ENCODE measurements around the gene ATP5MC2.

ATP5MC2 gene

DNA sequence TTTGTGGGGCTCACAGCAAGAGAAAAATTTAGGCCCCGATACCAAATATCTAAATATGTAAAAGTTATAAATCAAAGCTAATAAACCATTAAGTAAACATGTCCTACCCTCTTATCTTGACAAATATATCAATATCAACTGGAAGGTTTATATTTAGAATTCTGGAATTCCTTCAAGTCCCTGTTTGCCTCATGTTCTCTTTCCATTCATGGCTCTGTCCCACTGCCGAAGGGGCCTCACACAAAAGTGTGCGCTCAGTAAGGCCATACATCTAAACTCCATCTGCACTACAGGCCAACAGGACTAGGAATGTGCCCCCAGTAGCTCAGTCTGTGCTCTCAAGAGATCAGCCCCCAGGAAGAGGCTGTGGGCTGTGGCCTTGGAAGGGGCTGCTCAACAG, 10.6 kb upstream of the ATP5MC2 start:
- TF ChIP-seq EZH2phosphoT487 (conservative IDR thresholded peaks at IDR 0.05; ENCODE audit: low read length) (no peak), CTCF (IDR thresholded peaks at IDR 0.05; ENCODE audit: insufficient read depth, low read length, poor library complexity, severe bottlenecking) (no peak)
- Histone ChIP-seq H3K4me3 (ENCODE audit: insufficient read depth, low read length, poor library complexity, severe bottlenecking) (no peak overlapping the region), H2AFZ (ENCODE audit: low read depth, low read length, severe bottlenecking) (no peak overlapping the region), H3K9me3 (ENCODE audit: insufficient read depth, low read length) (no peaks in the 10 kb centered on the region), H3K27me3 (ENCODE audit: low read length) (no peaks in the 10 kb centered on the region), H3K27ac (ENCODE audit: low read depth, low read length) (no peak overlapping the region), H3K9ac (ENCODE audit: low read length) (no peak overlapping the region), H3K36me3 (ENCODE audit: low read length) (no peaks in the 10 kb centered on the region), H3K4me2 (ENCODE audit: low read depth, low read length, poor library complexity, severe bottlenecking) (no peak overlapping the region), H4K20me1 (ENCODE audit: low read depth, low read length) (no peaks in the 10 kb centered on the region), H3F3A (ENCODE audit: insufficient read depth) (no peaks in the 10 kb centered on the region), H3K9me2 (replicated peaks; ENCODE audit: insufficient read depth, low read length) (no peaks in the 10 kb centered on the region), H3K79me2 (ENCODE audit: insufficient read depth, low read length) (no peaks in the 10 kb centered on the region)

DNA sequence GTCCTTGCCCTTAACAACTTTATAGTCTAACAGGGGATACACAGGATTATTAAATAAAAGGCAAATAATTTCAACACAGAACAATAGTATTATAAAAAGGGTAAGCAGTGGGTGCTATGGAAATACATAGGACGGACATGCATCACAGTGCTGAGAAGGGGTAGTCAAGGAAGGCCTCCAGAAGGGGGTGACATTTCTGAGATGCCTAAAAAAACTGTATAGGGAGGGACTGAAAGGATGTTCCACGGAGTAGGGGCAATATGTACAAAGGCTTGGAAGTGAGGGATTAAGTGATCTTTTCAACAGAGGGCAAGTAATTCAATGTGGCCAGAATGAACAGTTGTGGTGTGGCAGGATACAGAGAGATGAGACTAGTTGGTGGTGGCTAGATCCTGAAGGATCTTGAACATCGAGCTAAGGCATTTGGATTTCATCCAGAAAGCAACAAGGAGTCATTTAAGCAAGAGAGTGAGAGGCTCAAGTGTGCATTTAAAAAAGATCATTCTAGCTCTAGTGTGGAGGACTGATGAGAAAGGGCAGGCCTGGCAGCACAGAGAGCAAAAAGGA, 8.9 kb upstream of the ATP5MC2 start:
- Histone ChIP-seq H3F3A (ENCODE audit: insufficient read depth) (no peaks in the 10 kb centered on the region), H2AFZ (ENCODE audit: low read depth, low read length, severe bottlenecking) (no peak overlapping the region), H3K79me2 (ENCODE audit: insufficient read depth, low read length) (no peaks in the 10 kb centered on the region), H3K9me3 (ENCODE audit: insufficient read depth, low read length) (no peaks in the 10 kb centered on the region), H3K36me3 (ENCODE audit: low read length) (no peaks in the 10 kb centered on the region), H3K27me3 (ENCODE audit: low read length) (no peaks in the 10 kb centered on the region), H3K9me2 (replicated peaks; ENCODE audit: insufficient read depth, low read length) (no peaks in the 10 kb centered on the region), H3K4me3 (ENCODE audit: insufficient read depth, low read length, poor library complexity, severe bottlenecking) (no peak overlapping the region), H3K9ac (ENCODE audit: low read length) (no peak overlapping the region), H3K27ac (ENCODE audit: low read depth, low read length) (no peak overlapping the region), H3K4me2 (ENCODE audit: low read depth, low read length, poor library complexity, severe bottlenecking) (no peak overlapping the region), H4K20me1 (ENCODE audit: low read depth, low read length) (no peaks in the 10 kb centered on the region)
- TF ChIP-seq CTCF (IDR thresholded peaks at IDR 0.05; ENCODE audit: insufficient read depth, low read length, poor library complexity, severe bottlenecking) (no peak), EZH2phosphoT487 (conservative IDR thresholded peaks at IDR 0.05; ENCODE audit: low read length) (no peak)

DNA sequence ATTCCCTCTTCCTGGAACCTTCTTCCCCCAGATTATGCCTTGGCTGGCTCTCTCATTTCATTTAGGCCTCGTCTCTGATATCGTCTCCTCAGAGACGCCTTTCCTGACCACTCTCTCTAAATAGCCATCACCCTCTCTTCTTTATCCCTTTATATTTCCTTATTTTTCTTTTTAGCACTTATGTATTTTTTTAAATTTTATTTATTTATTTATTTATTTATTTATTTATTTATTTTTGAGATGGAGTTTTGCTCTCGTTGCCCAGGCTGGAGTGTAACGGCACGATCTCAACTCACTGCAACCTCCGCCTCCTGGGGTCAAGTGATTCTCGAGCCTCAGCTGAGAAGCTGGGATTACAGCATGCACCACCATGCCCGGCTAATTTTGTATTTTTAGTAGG, 8.1 kb upstream of the ATP5MC2 start:
- H3K4me3 ChIP-seq (ENCODE audit: insufficient read depth, low read length, poor library complexity, severe bottlenecking) = no peak overlapping the region
- no peaks in the 10 kb centered on the region for H4K20me1 ChIP-seq (ENCODE audit: low read depth, low read length)
- no peaks in the 10 kb centered on the region for H3K9me3 ChIP-seq (ENCODE audit: insufficient read depth, low read length)
- no peak overlapping the region for H3K4me2 ChIP-seq (ENCODE audit: low read depth, low read length, poor library complexity, severe bottlenecking)
- no peak overlapping the region for H3K27ac ChIP-seq (ENCODE audit: low read depth, low read length)
- H3K27me3 ChIP-seq (ENCODE audit: low read length) = no peaks in the 10 kb centered on the region
- TF ChIP-seq EZH2phosphoT487 (conservative IDR thresholded peaks at IDR 0.05; ENCODE audit: low read length) (no peak), CTCF (IDR thresholded peaks at IDR 0.05; ENCODE audit: insufficient read depth, low read length, poor library complexity, severe bottlenecking) (no peak)
- no peak overlapping the region for H3K9ac ChIP-seq (ENCODE audit: low read length)
- H3K36me3 ChIP-seq (ENCODE audit: low read length) = no peaks in the 10 kb centered on the region
- no peak overlapping the region for H2AFZ ChIP-seq (ENCODE audit: low read depth, low read length, severe bottlenecking)
- no peaks in the 10 kb centered on the region for H3F3A ChIP-seq (ENCODE audit: insufficient read depth)
- no peaks in the 10 kb centered on the region for H3K9me2 ChIP-seq (replicated peaks; ENCODE audit: insufficient read depth, low read length)
- H3K79me2 ChIP-seq (ENCODE audit: insufficient read depth, low read length) = no peaks in the 10 kb centered on the region

Measured in SU-DHL-6 (cell line).